Bronchial epithelial cell (primary cell): ENCODE measurements around the gene HES5. TPM values are rescaled to one million over a fixed set of nuclear protein-coding genes. Genes with fewer than 3 reads are reported as not detected.
"Not testable (repeated sequence)": the region's sequence is repeated elsewhere in the genome, so short reads cannot be mapped to it uniquely, and the experiment has no call there.

Experiments
- DNase-seq: peaks from one replicate; pipeline ENCODE4 v3.0.0-alpha.2; 2010; ENCODE audit warnings: low read depth
- FAIRE-seq: peaks from 2 replicates; lab custom pipeline; 2011; peaks lifted over from hg19 to GRCh38; lab: Jason Lieb, UNC
- H3K27me3 ChIP-seq: 2 replicates; pipeline ENCODE4 v1.5.1; 2011; ENCODE audit warnings: low read length; ENCODE audit not compliant: control insufficient read depth, insufficient read depth
- H3K36me3 ChIP-seq: 2 replicates; pipeline ENCODE4 v1.5.1; 2011; ENCODE audit warnings: low read length; ENCODE audit not compliant: control insufficient read depth, insufficient read depth
- H3K4me3 ChIP-seq: 2 replicates; pipeline ENCODE4 v1.5.1; 2011; ENCODE audit warnings: mild to moderate bottlenecking, low read depth, low read length, control low read depth
- CTCF ChIP-seq: IDR thresholded peaks from 2 replicates; pipeline ENCODE4 v1.5.1; 2011; ENCODE audit warnings: mild to moderate bottlenecking, moderate library complexity, low read length, control low read depth, inconsistent platforms; ENCODE audit not compliant: insufficient read depth, severe bottlenecking
- total RNA-seq: library from RNA; depleted of rRNA; stranded (reverse); fragments of >200 nt; gene quantifications from 2 replicates; pipeline ENCODE4 v1.2.1, GENCODE V29; 2014

Gene HES5
- total RNA-seq, 1 donor from 2014 or later, result 2.9 TPM

- Histone ChIP-seq H3K4me3 (no peak overlapping the region), H3K36me3 (no peaks in the 10 kb centered on the region), H3K27me3 (no peaks in the 10 kb centered on the region)
- DNase-seq (no peak), FAIRE-seq (no peak)
- TF ChIP-seq CTCF, result no peak
These were observed 41.3 kb upstream of the HES5 start for GRCh38 chr1:2571348-2571747.

- Histone ChIP-seq H3K36me3 (no peaks in the 10 kb centered on the region), H3K4me3 (no peak overlapping the region), H3K27me3 (peaks cover 5% of the 10 kb centered on the region)
- FAIRE-seq (no peak), DNase-seq (no peak)
- TF ChIP-seq CTCF, result no peak
These were observed 40.3 kb upstream of the HES5 start for GRCh38 chr1:2570332-2570731.

- not testable (repeated sequence) for DNase-seq, H3K27me3 ChIP-seq, H3K4me3 ChIP-seq, H3K36me3 ChIP-seq
- FAIRE-seq, result peak; percentile 43
These were observed 39.6 kb upstream of the HES5 start for GRCh38 chr1:2569703-2570102.

- H3K4me3 ChIP-seq, result no peak overlapping the region
- H3K27me3 ChIP-seq, result peaks cover 5% of the 10 kb centered on the region
- DNase-seq (no peak), FAIRE-seq (no peak)
- TF ChIP-seq CTCF, result no peak
- no peaks in the 10 kb centered on the region for H3K36me3 ChIP-seq
These were observed 39.0 kb upstream of the HES5 start for GRCh38 chr1:2569060-2569459.

DNA sequence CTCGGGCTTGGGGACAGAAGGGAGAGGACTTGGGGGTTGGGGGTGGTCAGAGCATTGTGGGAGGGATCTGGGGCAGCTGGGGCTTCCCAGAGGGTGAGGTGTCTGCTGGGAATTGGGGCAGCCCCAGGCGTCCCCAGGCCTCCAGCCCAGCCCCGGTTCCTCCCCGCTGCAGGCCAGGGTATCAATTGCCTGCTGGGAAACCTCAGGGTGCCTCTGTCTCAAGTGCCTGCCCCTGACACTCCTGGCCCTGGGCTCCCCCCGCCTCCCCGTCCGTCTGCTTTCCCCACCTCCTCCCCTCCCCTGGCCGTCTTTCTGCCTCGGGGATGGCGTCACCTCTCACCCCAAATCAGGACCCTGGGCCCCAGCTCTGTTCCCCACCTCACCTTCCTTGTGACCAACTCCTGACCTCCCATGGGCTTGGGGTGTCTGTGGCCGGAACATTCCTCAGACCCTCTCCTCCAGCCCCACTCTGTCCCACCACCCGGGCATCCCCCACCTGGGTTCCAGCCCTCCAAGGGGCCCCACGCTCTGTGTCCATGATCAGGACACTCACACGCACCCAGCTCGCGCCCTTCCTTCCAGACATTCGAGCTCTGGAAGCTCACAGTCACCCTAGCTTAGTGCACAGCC lies 38.2 kb upstream of the HES5 start:
- FAIRE-seq, H3K27me3 ChIP-seq, DNase-seq, H3K36me3 ChIP-seq, H3K4me3 ChIP-seq: not testable (repeated sequence)

DNA sequence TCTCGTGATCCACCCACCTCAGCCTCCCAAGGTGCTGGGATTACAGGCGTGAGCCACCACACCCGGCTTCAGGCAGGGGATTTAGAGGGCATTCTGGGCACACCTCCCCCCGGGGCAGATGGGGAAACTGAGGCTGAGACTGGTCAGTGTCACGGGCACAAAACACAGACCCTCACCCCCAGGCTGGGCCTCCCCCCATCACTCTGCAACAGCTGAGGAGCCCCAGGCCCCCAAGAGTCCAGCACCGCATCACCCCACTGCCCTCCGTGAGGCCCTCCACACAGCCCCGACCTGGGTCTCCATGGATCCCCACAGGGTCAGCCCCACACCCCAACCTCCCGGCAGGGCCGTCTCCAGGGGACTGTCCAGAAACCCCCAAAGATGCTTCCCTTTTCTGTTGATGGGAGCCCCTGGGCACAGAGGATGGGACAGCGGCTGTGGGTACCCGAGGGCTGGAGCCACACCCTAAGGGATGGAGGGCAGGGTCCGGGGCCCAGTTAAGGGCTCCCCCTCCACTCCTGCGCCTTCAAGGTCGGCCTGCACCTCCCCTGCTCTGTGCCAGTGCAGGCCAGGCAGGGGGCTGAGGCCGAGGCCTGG lies 37.1 kb upstream of the HES5 start:
- FAIRE-seq (no peak), DNase-seq (no peak)
- Histone ChIP-seq H3K4me3 (no peak overlapping the region), H3K36me3 (no peaks in the 10 kb centered on the region), H3K27me3 (peaks cover 5% of the 10 kb centered on the region)
- TF ChIP-seq CTCF, result no peak
